Measurements from ENCODE around the gene BAIAP2. TPM values are rescaled to one million over a fixed set of nuclear protein-coding genes. Genes with fewer than 3 reads are reported as not detected.

The BAIAP2 gene
- total and polyA plus RNA-seq, 12 donors = 9.5 to 25.8 (median 15.6) TPM

DNA sequence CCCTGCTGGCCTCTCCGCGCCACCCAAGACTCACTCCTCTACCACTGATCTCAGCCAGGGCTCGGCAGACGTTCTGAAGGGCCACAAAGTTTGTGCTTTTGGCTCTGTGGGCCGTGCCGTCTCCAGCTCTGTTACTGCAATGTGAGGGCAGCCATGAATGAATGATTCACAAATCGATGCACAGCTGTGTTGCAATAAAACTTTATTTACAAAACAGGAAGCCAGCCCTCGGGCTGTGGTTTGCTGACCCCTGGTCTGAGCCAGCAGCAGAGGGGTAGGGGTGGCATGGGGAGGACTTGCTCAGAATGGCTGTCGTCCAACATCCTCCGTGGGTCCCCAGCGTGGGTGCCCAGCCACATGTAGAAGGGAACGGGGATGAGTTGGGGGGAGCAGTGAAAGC, 67.4 kb downstream of the BAIAP2 start:
- intact Hi-C loops (cut with DNase I) = loop anchor here in 3 of 10 donors (2.0 to 10.0 kb wide), 3 partner anchors 80 to 118 kb away; no protein-coding TSS in a partner anchor
- Histone ChIP-seq H3K4me3 (no peak overlapping the region), H3K27ac (no peak overlapping the region), H3K4me1 (peaks cover 0 to 19% (median 13%) of the 10 kb centered on the region in 9 donors), H3K36me3 (peaks cover 0 to 58% (median 0%) of the 10 kb centered on the region in 9 donors), H3K9me3 (no peaks in the 10 kb centered on the region), H3K27me3 (no peaks in the 10 kb centered on the region)
- DNase-seq (no peak), ATAC-seq (no peak)
- 90 to 91% methylated on average over 12 of the region's 12 CpGs for WGBS, 2 donors
- TF ChIP-seq, protein P1, sequence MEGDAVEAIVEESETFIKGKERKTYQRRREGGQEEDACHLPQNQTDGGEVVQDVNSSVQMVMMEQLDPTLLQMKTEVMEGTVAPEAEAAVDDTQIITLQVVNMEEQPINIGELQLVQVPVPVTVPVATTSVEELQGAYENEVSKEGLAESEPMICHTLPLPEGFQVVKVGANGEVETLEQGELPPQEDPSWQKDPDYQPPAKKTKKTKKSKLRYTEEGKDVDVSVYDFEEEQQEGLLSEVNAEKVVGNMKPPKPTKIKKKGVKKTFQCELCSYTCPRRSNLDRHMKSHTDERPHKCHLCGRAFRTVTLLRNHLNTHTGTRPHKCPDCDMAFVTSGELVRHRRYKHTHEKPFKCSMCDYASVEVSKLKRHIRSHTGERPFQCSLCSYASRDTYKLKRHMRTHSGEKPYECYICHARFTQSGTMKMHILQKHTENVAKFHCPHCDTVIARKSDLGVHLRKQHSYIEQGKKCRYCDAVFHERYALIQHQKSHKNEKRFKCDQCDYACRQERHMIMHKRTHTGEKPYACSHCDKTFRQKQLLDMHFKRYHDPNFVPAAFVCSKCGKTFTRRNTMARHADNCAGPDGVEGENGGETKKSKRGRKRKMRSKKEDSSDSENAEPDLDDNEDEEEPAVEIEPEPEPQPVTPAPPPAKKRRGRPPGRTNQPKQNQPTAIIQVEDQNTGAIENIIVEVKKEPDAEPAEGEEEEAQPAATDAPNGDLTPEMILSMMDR (IDR thresholded peaks at IDR 0.05) = no peak

DNA sequence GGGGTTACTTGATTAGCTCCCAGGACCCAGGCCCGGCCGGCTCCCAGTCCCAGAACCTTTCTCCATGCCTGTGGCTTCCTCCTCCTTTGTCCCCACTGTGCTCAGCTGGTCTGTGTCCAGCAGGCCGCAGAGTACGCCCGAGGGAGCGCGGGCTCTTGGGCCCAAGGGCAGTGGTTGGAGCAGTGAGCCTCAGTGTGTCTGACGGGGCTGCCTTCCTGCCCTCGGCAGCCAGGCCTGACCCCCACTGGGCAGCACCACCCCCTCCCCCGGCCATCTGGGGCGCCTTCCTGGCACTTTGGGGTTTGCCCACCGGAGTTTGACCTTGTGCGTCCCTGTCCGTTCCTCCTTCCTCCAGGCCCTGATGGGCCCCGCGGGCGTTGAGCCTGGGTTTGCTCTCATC, 67.9 kb downstream of the BAIAP2 start:
- Histone ChIP-seq H3K4me3 (no peak overlapping the region), H3K27me3 (no peaks in the 10 kb centered on the region), H3K27ac (no peak overlapping the region), H3K36me3 (peaks cover 0 to 59% (median 0%) of the 10 kb centered on the region in 9 donors), H3K9me3 (no peaks in the 10 kb centered on the region), H3K4me1 (peaks cover 0 to 14% (median 9%) of the 10 kb centered on the region in 9 donors)
- no peak for DNase-seq
- no peak for ATAC-seq
- intact Hi-C loops (cut with DNase I) = loop anchor here in 3 of 10 donors (2.0 to 10.0 kb wide), 3 partner anchors 81 to 118 kb away; no protein-coding TSS in a partner anchor
- WGBS, 2 donors = 94 to 97% methylated on average over 17 of the region's 17 CpGs
- TF ChIP-seq, protein P1 (IDR thresholded peaks at IDR 0.05) = no peak

DNA sequence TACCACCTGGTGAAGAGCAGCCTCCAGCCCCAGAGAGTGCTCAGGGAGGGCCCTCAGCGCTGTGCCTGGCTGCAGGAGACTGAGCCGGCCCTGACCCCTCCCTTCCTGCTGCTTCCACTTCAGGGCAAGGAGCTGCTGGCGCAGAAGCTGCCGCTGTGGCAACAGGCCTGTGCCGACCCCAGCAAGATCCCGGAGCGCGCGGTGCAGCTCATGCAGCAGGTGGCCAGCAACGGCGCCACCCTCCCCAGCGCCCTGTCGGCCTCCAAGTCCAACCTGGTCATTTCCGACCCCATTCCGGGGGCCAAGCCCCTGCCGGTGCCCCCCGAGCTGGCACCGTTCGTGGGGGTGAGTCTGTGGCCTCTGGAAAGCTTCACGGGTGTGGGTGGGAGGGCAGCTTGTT, 68.4 kb downstream of the BAIAP2 start:
- Histone ChIP-seq H3K4me1 (peaks cover 0 to 10% (median 7%) of the 10 kb centered on the region in 9 donors), H3K27ac (no peak overlapping the region), H3K4me3 (no peak overlapping the region), H3K36me3 (peaks cover 0 to 59% (median 0%) of the 10 kb centered on the region in 9 donors), H3K9me3 (no peaks in the 10 kb centered on the region), H3K27me3 (no peaks in the 10 kb centered on the region)
- TF ChIP-seq, protein P1 (IDR thresholded peaks at IDR 0.05) = no peak
- WGBS, 2 donors = 90 to 94% methylated on average over 19 to 20 of the region's 20 CpGs
- no peak for ATAC-seq
- DNase-seq = no peak
- intact Hi-C loops (cut with DNase I) = loop anchor here in 3 of 10 donors (2.0 to 10.0 kb wide), 3 partner anchors 81 to 119 kb away; no protein-coding TSS in a partner anchor

DNA sequence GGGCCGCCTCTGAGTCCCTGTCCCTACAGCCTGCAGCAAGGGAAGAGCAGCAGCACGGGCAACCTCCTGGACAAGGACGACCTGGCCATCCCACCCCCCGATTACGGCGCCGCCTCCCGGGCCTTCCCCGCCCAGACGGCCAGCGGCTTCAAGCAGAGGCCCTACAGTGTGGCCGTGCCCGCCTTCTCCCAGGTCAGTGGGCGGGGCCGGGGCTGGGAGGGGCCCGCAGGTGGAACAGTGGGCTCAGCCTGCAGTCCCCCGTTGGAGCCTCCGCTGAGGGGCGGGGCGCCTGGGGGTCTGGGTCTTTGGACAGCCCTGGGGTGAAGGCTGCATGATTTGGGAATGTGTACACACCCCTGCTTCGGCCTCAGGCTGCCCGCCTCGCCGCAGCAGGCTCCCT, 71.8 kb downstream of the BAIAP2 start:
- 93 to 94% methylated on average over 22 to 24 of the region's 24 CpGs for WGBS, 2 donors
- Histone ChIP-seq H3K9me3 (no peaks in the 10 kb centered on the region), H3K27me3 (no peaks in the 10 kb centered on the region), H3K4me1 (peaks cover 0 to 4% (median 3%) of the 10 kb centered on the region in 9 donors), H3K4me3 (no peak overlapping the region), H3K27ac (no peak overlapping the region), H3K36me3 (peaks cover 0 to 68% (median 0%) of the 10 kb centered on the region in 9 donors)
- DNase-seq (no peak), ATAC-seq (no peak)
- intact Hi-C loops (cut with DNase I) = loop anchor here in 1 of 10 donors (10.0 kb wide), 1 partner anchor 122 kb away; no protein-coding TSS in a partner anchor
- TF ChIP-seq, protein P1 (IDR thresholded peaks at IDR 0.05) = no peak

Measured in heart right ventricle (tissue), 16 donors.